AG10803 (cell line): ENCODE results near the gene RAP2B.
"Not testable (repeated sequence)": the region's sequence is repeated elsewhere in the genome, so short reads cannot be mapped to it uniquely, and the experiment has no call there.

Experiments used
- DNase-seq: peaks from one replicate; pipeline ENCODE4 v3.0.0; 2010; ENCODE audit warnings: low read depth
- H3K4me3 ChIP-seq: 2 replicates; pipeline ENCODE4 v1.5.1; 2011; ENCODE audit warnings: mild to moderate bottlenecking, low read length, control low read depth
- CTCF ChIP-seq: conservative IDR thresholded peaks from 2 replicates; pipeline ENCODE4 v1.5.1; 2011; ENCODE audit warnings: mild to moderate bottlenecking, low read length, control low read depth, inconsistent platforms

Gene RAP2B

GRCh38 chr3:153145454-153145853 lies 16.6 kb upstream of the RAP2B start:
- no peak for TF ChIP-seq CTCF
- no peak overlapping the region for H3K4me3 ChIP-seq
- DNase-seq: no peak

GRCh38 chr3:153146191-153147053 lies 15.6 kb upstream of the RAP2B start:
- TF ChIP-seq CTCF: no peak
- H3K4me3 ChIP-seq: no peak overlapping the region
- DNase-seq: no peak

GRCh38 chr3:153150991-153151390 lies 11.0 kb upstream of the RAP2B start:
- no peak for TF ChIP-seq CTCF
- no peak overlapping the region for H3K4me3 ChIP-seq
- no peak for DNase-seq

GRCh38 chr3:153155786-153156185 lies 6.2 kb upstream of the RAP2B start:
- H3K4me3 ChIP-seq, DNase-seq: not testable (repeated sequence)

- TF ChIP-seq CTCF: no peak
- DNase-seq: no peak
- H3K4me3 ChIP-seq: no peak overlapping the region
Observed at GRCh38 chr3:153158189-153158588, 3.8 kb upstream of the RAP2B start.

- no peak for DNase-seq
- TF ChIP-seq CTCF: no peak
- H3K4me3 ChIP-seq: no peak overlapping the region
Observed at GRCh38 chr3:153158961-153159735, 2.9 kb upstream of the RAP2B start.

GRCh38 chr3:153159771-153160397 lies 2.1 kb upstream of the RAP2B start:
- TF ChIP-seq CTCF: no peak
- no peak for DNase-seq
- peak overlapping the region; percentile 63 for H3K4me3 ChIP-seq
